CD14-positive monocyte (primary cell): ENCODE data around the gene SULF2. TPM values are rescaled to one million over a fixed set of nuclear protein-coding genes. Genes with fewer than 3 reads are reported as not detected.
A peak's percentile ranks its signal among the peaks of the same experiment; 100 is the strongest.
"Not testable (repeated sequence)": the region's sequence is repeated elsewhere in the genome, so short reads cannot be mapped to it uniquely, and the experiment has no call there.

ENCODE experiments used
- DNase-seq, 3 donors: peaks; one replicate each; pipeline ENCODE4 v3.0.0-alpha.2; 2011 to 2022
- H2AFZ ChIP-seq: 2 replicates; pipeline ENCODE4 v1.6.0; 2012; ENCODE audit warnings: mild to moderate bottlenecking, low read depth, low read length, inconsistent platforms; ENCODE audit not compliant: insufficient read depth, poor library complexity, severe bottlenecking
- H3K27ac ChIP-seq, 2 donors: 1 replicate in 1 of 2; 2 replicates in 1 of 2; pipeline ENCODE4 v1.5.1; 2012 to 2013; ENCODE audit warnings: low read length in 2 of 2, control low read depth in 1 of 2, inconsistent platforms in 1 of 2, low read depth in 1 of 2, mild to moderate bottlenecking in 1 of 2
- H3K27me3 ChIP-seq, 2 donors: one replicate each; pipeline versions ENCODE4 v1.6.0 to v1.6.1; 2011 to 2013; ENCODE audit warnings: low read length in 2 of 2; ENCODE audit not compliant: control insufficient read depth in 2 of 2, insufficient read depth in 2 of 2
- H3K36me3 ChIP-seq, 2 donors: replicated peaks in 1 of 2; 1 replicate in 1 of 2; 2 replicates in 1 of 2; pipeline versions ENCODE4 v1.5.1 to v1.6.1; 2012 to 2013; ENCODE audit warnings: low read length in 2 of 2, control low read depth in 1 of 2, inconsistent platforms in 1 of 2, mild to moderate bottlenecking in 1 of 2; ENCODE audit not compliant: insufficient read depth in 2 of 2, control insufficient read depth in 1 of 2
- H3K4me1 ChIP-seq, 2 donors: 1 replicate in 1 of 2; 2 replicates in 1 of 2; pipeline versions ENCODE4 v1.5.1 to v1.6.1; 2012 to 2013; ENCODE audit warnings: low read length in 2 of 2, control low read depth in 1 of 2, inconsistent platforms in 1 of 2, mild to moderate bottlenecking in 1 of 2, moderate library complexity in 1 of 2; ENCODE audit not compliant: insufficient read depth in 2 of 2, control insufficient read depth in 1 of 2
- H3K4me2 ChIP-seq: replicated peaks from 2 replicates; pipeline ENCODE3; 2012; ENCODE audit warnings: low read length, moderate library complexity, mild to moderate bottlenecking; ENCODE audit not compliant: poor library complexity, severe bottlenecking; ENCODE audit errors: extremely low read depth
- H3K4me3 ChIP-seq, 3 experiments: fragments of 200-600 bp in 1 of 3; sonication (generic) in 1 of 3; replicated peaks in 1 of 3; 1 replicate in 2 of 3; 2 replicates in 1 of 3; pipeline ENCODE4 v1.5.1; 2011 to 2013; ENCODE audit warnings: low read length in 3 of 3, mild to moderate bottlenecking in 3 of 3, control low read depth in 2 of 3, low read depth in 2 of 3, inconsistent platforms in 1 of 3, moderate library complexity in 1 of 3
- H3K79me2 ChIP-seq: 2 replicates; pipeline ENCODE4 v1.6.0; 2012; ENCODE audit warnings: mild to moderate bottlenecking, control low read depth, inconsistent platforms, low read length, moderate library complexity; ENCODE audit not compliant: insufficient read depth
- H3K9ac ChIP-seq: 2 replicates; pipeline ENCODE4 v1.6.0; 2017; ENCODE audit warnings: low read length, mild to moderate bottlenecking; ENCODE audit not compliant: insufficient read depth, poor library complexity, severe bottlenecking
- H3K9me3 ChIP-seq, 2 donors: replicated peaks in 1 of 2; 1 replicate in 1 of 2; 2 replicates in 1 of 2; pipeline versions ENCODE4 v1.5.1 to v1.6.1; 2012 to 2013; ENCODE audit warnings: low read length in 2 of 2, control low read depth in 1 of 2; ENCODE audit not compliant: control insufficient read depth in 1 of 2, insufficient read depth in 1 of 2
- H4K20me1 ChIP-seq: 2 replicates; pipeline ENCODE4 v1.6.0; 2012; ENCODE audit warnings: mild to moderate bottlenecking, low read length, control low read depth, moderate library complexity; ENCODE audit not compliant: insufficient read depth
- H3K27ac Mint-ChIP-seq, 7 donors: one replicate each; pipeline ENCODE4 v1.8.0; 2020; ENCODE audit warnings: mild to moderate bottlenecking in 7 of 7, mixed read lengths in 7 of 7, moderate library complexity in 6 of 7, inconsistent platforms in 2 of 7
- H3K27me3 Mint-ChIP-seq, 3 donors: one replicate each; pipeline ENCODE4 v1.8.0; 2021 to 2022; ENCODE audit warnings: low read depth in 3 of 3, mild to moderate bottlenecking in 3 of 3, mixed read lengths in 3 of 3, moderate library complexity in 3 of 3, inconsistent platforms in 1 of 3
- H3K36me3 Mint-ChIP-seq, 2 donors: one replicate each; pipeline ENCODE4 v1.8.0; 2020; ENCODE audit warnings: mixed read lengths in 2 of 2, inconsistent platforms in 1 of 2, mild to moderate bottlenecking in 1 of 2
- H3K4me1 Mint-ChIP-seq: one replicate; pipeline ENCODE4 v1.8.0; 2020; ENCODE audit warnings: mild to moderate bottlenecking, mixed read lengths
- H3K4me3 Mint-ChIP-seq, 2 donors: one replicate each; pipeline ENCODE4 v1.8.0; 2020; ENCODE audit warnings: mild to moderate bottlenecking in 2 of 2, mixed read lengths in 2 of 2, moderate library complexity in 1 of 2
- H3K9me3 Mint-ChIP-seq, 7 donors: one replicate each; pipeline ENCODE4 v1.8.0; 2020 to 2022; ENCODE audit warnings: mixed read lengths in 7 of 7, mild to moderate bottlenecking in 6 of 7, moderate library complexity in 6 of 7, inconsistent platforms in 2 of 7
- WGBS: methylation state at CpG from one replicate; pipeline ENCODE4 v1.1.5; 2013; ENCODE audit warnings: missing lambda C conversion rate; ENCODE audit not compliant: insufficient coverage; 5-methylcytosine and 5-hydroxymethylcytosine counted together
- intact Hi-C, 2 donors: fragments of 100-400 bp; cut with micrococcal nuclease; formaldehyde crosslinking; loops; one replicate each; pipeline versions ENCODE4 v1.15.0 to v1.15.1; 2023
- polyA plus RNA-seq, 3 donors: library from polyadenylated mRNA; depleted of rRNA in 1 of 3; unstranded in 2 of 3; stranded (reverse) in 1 of 3; fragments of 300-500 nt in 2 of 3; fragments of >200 nt in 1 of 3; fragmentation: Illumina TruSeq in 2 of 3; gene quantifications; 1 replicate in 2 of 3; 2 replicates in 1 of 3; pipeline ENCODE4 v1.2.3, GENCODE V29; 2012 to 2021
- TF ChIP-seq, protein P1 (sequence below): fragments of 200-600 bp; IDR thresholded peaks from one replicate; pipeline ENCODE4 v1.8.0; 2022; ENCODE audit warnings: antibody characterized with exemption, mild to moderate bottlenecking

Gene SULF2
- polyA plus RNA-seq, 3 donors, result 60.3 to 156 (median 75.5) TPM

DNA sequence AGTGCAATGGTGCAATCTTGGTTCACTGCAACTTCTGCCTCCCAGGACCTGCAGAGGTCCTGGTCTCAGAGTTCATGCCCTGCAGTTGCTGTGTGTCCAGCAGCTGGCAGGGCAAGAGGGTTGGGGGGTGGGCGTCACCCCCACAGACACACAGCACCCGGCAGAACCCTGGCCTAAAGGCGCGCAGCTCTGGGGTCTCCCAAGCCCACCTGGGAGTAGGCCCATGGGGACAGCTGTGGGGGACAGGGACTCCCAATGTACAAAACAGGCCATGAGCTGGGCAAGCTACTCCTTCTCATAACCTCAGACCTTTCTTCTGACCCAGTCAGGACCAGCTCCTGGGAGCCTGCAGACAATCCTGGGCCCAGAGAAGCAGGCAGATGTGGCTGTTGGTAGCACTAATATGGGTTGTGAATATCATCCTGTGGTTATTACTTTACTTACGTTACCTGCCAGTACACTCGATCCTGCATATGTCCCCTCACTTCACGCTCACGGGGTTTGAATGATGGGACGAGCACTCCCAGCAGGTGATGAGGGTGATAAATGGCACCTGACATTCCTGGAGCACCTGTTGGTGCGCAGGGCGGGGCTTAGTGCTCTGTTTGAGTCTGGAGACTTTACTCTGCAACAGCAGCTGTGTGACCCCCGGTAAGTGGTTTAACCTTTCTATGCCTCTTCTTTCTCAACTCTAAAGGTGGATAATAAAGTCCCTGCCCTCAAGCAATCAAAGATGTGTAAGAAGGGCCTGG, 39.9 kb upstream of the SULF2 start:
- no peak overlapping the region for H3K27ac Mint-ChIP-seq
- Histone ChIP-seq H3K36me3 (no peaks in the 10 kb centered on the region), H2AFZ (no peak overlapping the region), H3K79me2 (no peaks in the 10 kb centered on the region), H3K4me3 (no peak overlapping the region), H3K9me3 (no peaks in the 10 kb centered on the region), H4K20me1 (no peaks in the 10 kb centered on the region), H3K4me1 (peaks cover 5 to 8% of the 10 kb centered on the region in 2 donors), H3K27me3 (peaks cover 0 to 2% of the 10 kb centered on the region in 2 donors), H3K9ac (no peak overlapping the region), H3K27ac (no peak overlapping the region), H3K4me2 (no peak overlapping the region)
- whole genome bisulfite sequencing, result 96% methylated on average over 5 of the region's 12 CpGs
- no peak overlapping the region for H3K4me3 Mint-ChIP-seq
- TF ChIP-seq, protein P1, sequence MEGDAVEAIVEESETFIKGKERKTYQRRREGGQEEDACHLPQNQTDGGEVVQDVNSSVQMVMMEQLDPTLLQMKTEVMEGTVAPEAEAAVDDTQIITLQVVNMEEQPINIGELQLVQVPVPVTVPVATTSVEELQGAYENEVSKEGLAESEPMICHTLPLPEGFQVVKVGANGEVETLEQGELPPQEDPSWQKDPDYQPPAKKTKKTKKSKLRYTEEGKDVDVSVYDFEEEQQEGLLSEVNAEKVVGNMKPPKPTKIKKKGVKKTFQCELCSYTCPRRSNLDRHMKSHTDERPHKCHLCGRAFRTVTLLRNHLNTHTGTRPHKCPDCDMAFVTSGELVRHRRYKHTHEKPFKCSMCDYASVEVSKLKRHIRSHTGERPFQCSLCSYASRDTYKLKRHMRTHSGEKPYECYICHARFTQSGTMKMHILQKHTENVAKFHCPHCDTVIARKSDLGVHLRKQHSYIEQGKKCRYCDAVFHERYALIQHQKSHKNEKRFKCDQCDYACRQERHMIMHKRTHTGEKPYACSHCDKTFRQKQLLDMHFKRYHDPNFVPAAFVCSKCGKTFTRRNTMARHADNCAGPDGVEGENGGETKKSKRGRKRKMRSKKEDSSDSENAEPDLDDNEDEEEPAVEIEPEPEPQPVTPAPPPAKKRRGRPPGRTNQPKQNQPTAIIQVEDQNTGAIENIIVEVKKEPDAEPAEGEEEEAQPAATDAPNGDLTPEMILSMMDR, result no peak
- peaks cover 18 to 21% (median 21%) of the 10 kb centered on the region in 3 donors for H3K27me3 Mint-ChIP-seq
- H3K9me3 Mint-ChIP-seq, result peaks cover 0 to 2% (median 0%) of the 10 kb centered on the region in 7 donors
- intact Hi-C loops, result no loop called here
- H3K36me3 Mint-ChIP-seq, result no peaks in the 10 kb centered on the region
- no peak for DNase-seq
- peaks cover 11% of the 10 kb centered on the region for H3K4me1 Mint-ChIP-seq

DNA sequence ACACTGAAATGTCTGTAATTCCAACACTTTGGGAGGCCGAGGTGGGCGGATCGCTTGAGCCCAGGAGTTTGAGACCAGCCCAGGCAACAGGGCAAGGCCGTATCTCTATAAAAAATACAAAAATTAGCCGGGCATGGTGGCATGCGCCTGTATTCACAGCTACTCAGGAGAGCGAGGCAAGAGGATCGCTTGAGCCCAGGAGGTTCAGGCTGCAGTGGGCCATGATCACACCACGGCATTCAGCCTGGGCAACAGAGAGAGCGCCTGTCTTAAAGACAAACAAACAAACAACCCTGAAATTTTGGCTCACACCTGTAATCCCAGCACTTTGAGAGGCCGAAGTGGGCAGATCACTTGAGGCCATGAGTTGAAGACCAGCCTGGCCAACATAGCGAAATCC, 38.7 kb upstream of the SULF2 start:
- 98% methylated on average over 8 of the region's 12 CpGs for WGBS
- DNase-seq, H3K4me1 ChIP-seq, intact Hi-C loops, H3K79me2 ChIP-seq, H3K4me2 ChIP-seq, H3K36me3 ChIP-seq, H3K4me3 ChIP-seq, H3K4me3 Mint-ChIP-seq, H4K20me1 ChIP-seq, H2AFZ ChIP-seq, H3K9me3 Mint-ChIP-seq, H3K9me3 ChIP-seq, H3K27me3 ChIP-seq, H3K36me3 Mint-ChIP-seq, H3K27ac ChIP-seq, H3K9ac ChIP-seq: not testable (repeated sequence)
- Mint-ChIP-seq H3K27me3 (peaks cover 23 to 28% (median 24%) of the 10 kb centered on the region in 3 donors), H3K4me1 (peaks cover 11% of the 10 kb centered on the region), H3K27ac (peak overlapping the region in 1 of 7 donors; percentile 20)
